Measurements from ENCODE around the gene LRIG2. TPM values are rescaled to one million over a fixed set of nuclear protein-coding genes. Genes with fewer than 3 reads are reported as not detected.

The LRIG2 gene
- total and polyA plus RNA-seq, 2 of the 13 experiments (the other 11 are each of a cell fraction or from before 2014, with no cell fraction given): 8.1 to 12.2 TPM

DNA sequence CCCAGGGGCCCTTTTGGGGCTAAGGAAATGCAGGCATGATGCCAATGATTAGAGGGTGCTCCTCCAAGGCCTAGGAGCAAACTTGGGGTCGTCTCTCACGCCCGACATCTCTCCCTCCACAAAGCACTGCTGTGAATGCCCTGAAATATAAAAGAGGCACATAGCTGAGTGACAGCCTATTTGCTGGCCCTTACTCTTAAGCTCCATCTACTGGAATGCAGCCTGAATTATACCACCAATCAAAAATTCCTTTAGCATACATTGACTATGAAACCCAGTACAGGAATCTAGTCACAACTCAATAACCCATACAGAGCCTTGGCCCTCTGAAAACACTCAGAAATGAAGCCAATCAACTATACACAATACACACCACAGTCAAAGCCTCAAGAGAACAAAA lies 105.5 kb downstream of the LRIG2 start (continued):
- TF ChIP-seq, protein P1, sequence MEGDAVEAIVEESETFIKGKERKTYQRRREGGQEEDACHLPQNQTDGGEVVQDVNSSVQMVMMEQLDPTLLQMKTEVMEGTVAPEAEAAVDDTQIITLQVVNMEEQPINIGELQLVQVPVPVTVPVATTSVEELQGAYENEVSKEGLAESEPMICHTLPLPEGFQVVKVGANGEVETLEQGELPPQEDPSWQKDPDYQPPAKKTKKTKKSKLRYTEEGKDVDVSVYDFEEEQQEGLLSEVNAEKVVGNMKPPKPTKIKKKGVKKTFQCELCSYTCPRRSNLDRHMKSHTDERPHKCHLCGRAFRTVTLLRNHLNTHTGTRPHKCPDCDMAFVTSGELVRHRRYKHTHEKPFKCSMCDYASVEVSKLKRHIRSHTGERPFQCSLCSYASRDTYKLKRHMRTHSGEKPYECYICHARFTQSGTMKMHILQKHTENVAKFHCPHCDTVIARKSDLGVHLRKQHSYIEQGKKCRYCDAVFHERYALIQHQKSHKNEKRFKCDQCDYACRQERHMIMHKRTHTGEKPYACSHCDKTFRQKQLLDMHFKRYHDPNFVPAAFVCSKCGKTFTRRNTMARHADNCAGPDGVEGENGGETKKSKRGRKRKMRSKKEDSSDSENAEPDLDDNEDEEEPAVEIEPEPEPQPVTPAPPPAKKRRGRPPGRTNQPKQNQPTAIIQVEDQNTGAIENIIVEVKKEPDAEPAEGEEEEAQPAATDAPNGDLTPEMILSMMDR (CRISPR knock-in tag; IDR thresholded peaks at IDR 0.05): peak; percentile 41
- TF ChIP-seq SRF (IDR thresholded peaks at IDR 0.05; ENCODE audit: low read depth, low read length) (no peak), ZNF121 (CRISPR knock-in tag; IDR thresholded peaks at IDR 0.05) (no peak)

Other genes with a start within 250 kb of the LRIG2 start
- 67.0 and 106 TPM in 2 replicates for gene SLC16A1, start 117.0 kb upstream of the LRIG2 start, total RNA-seq (2016; rRNA removed; fragmentation: Illumina TruSeq; extraction: Trizol)
- gene SLC16A1, start 117.0 kb upstream of the LRIG2 start, polyA plus RNA-seq (2011; rRNA removed): 135 and 142 TPM in 2 replicates

Data from HepG2 (cell line).